PC-9 (cell line): ENCODE measurements around the gene DUSP10.

Source experiments
- EZH2 ChIP-seq: fragments of 200-600 bp; sonication (generic); IDR thresholded peaks from 2 replicates; pipeline ENCODE4 v1.8.0; 2017; ENCODE audit warnings: antibody characterized with exemption, low read depth
- TF ChIP-seq, protein P1 (sequence below): fragments of 200-600 bp; sonication (generic); conservative IDR thresholded peaks from 2 replicates; pipeline ENCODE4 v1.6.1; 2017; ENCODE audit warnings: mixed run types, antibody characterized with exemption, mild to moderate bottlenecking, moderate library complexity

DNA sequence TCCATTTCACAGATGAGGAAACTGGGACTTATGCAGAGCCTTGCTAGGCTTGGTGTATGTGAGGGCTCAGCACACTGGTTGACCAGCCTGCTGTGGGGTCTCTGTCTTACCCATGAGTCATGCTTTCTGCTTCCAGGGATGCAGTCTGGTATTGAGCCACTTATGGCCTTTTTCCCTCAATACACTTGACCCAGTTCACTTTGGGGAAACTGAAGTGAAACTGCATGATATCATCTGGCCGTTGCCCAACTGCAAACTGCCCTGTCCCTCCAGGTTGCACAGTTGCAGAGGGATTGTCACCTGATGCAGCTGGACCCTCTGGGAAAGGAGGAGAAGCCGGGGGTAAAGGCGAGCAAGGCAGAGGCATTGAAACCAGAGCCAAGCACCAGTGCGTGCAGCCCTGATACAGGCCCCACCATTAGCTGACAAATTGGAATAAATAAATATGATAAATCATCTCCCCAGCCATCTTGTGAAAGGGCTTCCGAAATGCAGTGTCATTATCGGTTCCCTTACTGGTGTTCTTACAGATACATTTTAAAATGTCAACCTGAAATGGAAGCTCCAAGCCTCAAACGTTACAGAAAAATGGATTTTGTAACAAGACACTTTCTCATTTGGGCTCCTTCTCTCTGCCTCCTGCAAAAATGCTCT is 39.3 kb upstream of the DUSP10 start:
- TF ChIP-seq, protein P1, sequence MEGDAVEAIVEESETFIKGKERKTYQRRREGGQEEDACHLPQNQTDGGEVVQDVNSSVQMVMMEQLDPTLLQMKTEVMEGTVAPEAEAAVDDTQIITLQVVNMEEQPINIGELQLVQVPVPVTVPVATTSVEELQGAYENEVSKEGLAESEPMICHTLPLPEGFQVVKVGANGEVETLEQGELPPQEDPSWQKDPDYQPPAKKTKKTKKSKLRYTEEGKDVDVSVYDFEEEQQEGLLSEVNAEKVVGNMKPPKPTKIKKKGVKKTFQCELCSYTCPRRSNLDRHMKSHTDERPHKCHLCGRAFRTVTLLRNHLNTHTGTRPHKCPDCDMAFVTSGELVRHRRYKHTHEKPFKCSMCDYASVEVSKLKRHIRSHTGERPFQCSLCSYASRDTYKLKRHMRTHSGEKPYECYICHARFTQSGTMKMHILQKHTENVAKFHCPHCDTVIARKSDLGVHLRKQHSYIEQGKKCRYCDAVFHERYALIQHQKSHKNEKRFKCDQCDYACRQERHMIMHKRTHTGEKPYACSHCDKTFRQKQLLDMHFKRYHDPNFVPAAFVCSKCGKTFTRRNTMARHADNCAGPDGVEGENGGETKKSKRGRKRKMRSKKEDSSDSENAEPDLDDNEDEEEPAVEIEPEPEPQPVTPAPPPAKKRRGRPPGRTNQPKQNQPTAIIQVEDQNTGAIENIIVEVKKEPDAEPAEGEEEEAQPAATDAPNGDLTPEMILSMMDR, result no peak
- no peak for TF ChIP-seq EZH2
